Activated CD4-positive, alpha-beta T cell treated with anti-CD3 and anti-CD28 coated beads for 1 hour (primary cell): Measurements from ENCODE around the gene EFHC2.
"Not testable (repeated sequence)": the region's sequence is repeated elsewhere in the genome, so short reads cannot be mapped to it uniquely, and the experiment has no call there.

Experiments
- DNase-seq: peaks from one replicate; pipeline ENCODE4 v3.0.0-alpha.2; 2020

EFHC2 gene

DNA sequence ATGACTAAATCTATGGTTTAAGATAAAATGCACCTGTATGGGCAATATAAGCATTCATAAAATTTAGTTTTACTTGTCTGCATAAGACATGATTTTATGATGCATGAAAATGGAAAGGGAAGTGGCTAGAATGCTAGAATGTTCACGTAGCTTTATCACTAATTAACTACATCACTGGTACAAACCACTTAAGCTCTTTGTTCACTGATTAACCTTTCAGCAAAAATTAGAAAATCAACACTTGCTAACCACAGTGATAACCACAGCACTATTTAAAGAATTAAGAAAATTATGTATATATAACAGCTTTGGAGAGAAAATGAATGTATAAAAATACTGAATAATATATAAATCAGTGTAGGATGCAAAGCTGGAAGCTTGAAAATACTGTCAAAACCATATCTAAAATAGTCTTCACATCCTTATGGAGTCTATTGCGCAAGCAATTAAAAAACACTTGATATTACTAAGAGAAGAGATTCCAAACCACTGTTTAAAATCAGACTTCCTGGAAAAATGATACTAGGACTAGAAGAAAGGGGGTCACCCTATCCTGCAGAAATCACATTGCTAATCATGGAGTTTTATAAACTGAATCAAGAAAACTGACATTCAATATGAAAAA, 51.9 kb downstream of the EFHC2 start:
- DNase-seq: no peak

DNA sequence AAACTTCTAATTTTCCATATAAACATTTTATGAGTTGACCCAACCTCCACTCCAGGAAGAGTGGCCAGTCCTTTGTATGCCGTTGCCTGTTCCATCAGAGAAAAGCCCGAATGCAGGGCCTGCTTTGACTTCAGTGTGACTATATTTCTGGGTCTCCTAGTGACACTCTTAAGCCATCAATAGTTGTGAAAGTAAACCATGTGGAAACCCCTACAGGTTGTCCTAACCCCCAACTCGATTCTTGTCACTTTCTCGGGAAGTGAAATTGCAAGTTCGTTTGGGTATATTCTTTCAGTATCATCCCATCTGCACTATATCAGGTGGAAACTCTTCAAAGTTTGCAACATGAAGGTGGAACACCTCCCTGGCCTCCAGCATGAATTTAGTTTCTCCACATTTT, 52.8 kb downstream of the EFHC2 start:
- no peak for DNase-seq

DNA sequence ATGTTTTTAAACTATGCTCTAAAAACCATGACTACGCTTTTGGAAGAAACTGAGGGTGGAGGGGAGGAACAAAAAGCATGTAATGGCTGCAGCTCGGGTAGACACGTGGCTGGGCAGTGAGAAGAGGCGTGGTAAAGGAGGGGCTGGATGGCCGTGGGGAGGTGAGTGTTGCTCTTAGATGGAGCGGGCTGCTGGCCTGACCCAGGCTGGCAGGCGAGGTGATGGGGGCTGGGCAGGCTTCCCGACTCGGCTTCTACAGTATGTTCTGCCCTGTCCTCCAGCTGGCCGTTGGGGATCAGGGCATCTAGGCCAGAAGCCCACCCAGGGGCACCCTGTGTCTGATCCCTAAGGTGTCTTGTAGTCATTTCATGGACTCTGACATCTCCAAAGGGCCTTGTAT, 60.7 kb downstream of the EFHC2 start:
- DNase-seq: no peak

- DNase-seq: no peak
Observed at GRCh38 chrX:44280116-44280515, 63.4 kb downstream of the EFHC2 start.

DNA sequence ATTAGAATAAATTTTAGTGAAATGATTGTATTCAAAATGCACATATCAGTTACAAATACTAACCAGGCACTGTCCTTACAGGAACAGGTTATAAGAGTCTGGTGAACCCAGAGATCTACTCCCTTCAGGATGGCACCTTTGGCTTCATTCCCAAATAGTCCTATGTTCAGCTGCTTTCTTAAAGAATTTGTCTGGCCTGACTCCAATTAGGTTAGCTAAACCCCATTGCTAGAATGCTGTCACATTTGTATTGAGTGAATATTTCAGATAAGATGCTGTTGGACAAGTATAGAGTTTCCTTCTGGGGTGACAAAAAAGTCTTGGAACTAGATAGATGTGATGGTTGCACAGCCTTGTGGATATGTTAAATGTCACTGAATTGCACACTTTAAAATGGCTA, 69.4 kb downstream of the EFHC2 start:
- no peak for DNase-seq

DNA sequence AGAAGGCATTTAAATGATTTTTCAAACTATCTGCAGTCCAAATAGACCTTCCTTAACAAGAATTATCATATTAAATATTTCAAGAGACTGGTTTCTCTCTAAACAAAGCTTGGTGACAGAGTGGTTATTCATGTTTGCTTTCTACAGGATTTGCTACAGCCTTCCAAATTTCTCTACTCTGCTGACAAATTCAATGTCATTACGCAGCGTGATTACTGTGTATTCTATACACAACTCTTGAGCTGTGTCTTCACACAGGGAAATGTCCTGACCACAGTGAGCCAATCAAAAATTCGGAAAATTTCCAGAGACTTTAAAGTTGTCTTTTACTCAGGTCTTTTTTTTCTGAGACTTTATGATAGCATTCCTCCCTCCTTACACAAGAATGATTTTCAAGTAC, 75.6 kb downstream of the EFHC2 start:
- no peak for DNase-seq

- DNase-seq: no peak
Observed at GRCh38 chrX:44267116-44267515, 76.4 kb downstream of the EFHC2 start.

DNA sequence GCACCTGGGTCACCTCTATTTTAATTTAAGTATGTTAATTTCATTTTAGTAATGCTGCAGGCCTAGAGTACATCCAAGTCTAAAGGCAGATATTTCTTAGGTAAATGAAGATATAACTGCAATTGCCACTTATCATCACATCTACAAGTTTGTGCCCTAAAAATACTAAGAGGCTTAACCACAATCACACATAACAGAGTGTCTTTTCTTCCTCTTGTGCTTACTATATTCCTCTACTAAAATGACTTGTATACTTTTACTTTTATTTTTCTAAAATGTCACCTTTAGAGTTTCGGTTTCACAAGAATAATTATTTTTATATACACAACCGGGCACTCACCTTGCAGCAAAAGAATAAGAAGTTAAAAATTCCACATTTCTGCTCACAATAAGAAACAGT, 77.9 kb downstream of the EFHC2 start:
- DNase-seq: no peak

- no peak for DNase-seq
Observed at GRCh38 chrX:44264936-44265335, 78.5 kb downstream of the EFHC2 start.

DNA sequence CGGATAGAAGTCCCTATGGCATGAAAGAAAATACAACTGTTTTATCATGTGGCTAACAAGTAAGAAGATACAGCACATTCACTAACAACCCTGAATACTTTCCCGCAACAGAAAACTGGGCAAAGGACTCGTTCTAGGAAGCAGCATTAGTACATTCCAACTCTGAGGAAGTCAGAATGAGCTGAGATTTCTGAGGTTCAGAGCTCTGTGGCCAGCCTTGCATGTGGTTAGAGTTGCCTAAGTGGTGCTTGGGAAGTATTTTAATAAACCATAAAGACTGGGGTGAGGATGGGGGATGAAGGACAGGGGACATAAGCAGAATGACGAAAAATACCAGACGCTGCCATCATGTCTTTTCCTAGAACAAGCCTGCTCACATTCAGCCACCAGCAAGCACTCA, 82.2 kb downstream of the EFHC2 start:
- DNase-seq: no peak

GRCh38 chrX:44260609-44261008, 82.9 kb downstream of the EFHC2 start:
- no peak for DNase-seq

- not testable (repeated sequence) for DNase-seq
Observed at GRCh38 chrX:44255742-44256141, 87.7 kb downstream of the EFHC2 start.

- no peak for DNase-seq
Observed at GRCh38 chrX:44253575-44253942, 89.9 kb downstream of the EFHC2 start.

DNA sequence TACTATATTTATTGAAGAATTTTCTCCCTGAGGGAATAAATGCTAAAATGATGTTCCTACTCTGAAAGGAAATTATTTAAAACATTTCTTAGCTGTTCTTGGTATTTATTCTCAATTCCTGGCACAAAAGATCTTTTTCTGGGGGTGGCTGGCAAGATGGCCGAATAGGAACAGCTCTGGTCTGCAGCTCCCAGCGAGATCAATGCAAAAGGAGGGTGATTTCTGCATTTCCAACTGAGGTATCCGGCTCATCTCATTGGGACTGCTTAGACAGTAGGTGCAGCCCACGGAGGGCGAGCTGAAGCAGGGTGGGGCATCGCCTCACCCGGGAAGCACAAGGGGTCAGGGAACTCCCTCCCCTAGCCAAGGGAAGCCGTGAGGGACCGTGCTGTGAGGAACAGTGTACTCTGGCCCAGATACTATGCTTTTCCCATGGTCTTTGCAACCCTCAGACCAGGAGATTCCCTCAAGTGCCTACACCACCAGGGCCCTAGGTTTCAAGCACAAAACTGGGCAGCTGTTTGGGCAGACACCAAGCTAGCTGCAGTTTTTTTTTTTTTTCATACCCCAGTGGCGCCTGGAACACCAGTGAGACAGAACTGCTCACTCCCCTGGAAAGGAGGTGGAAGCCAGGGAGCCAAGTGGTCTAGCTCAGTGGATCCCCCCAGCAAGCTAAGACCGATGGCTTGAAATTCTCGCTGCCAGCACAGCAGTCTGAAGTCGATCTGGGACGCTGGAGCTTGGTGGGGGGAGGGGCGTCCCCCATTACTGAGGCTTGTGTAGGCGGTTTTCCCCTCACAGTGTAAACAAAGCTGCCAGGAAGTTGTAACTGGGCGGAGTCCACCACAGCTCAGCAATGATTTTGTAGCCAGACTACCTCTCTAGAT, 90.5 kb downstream of the EFHC2 start:
- peak; percentile 33 for DNase-seq

GRCh38 chrX:44247468-44247867, 96.0 kb downstream of the EFHC2 start:
- DNase-seq: no peak

GRCh38 chrX:44246826-44247225, 96.6 kb downstream of the EFHC2 start:
- DNase-seq: no peak

GRCh38 chrX:44245733-44246132, 97.7 kb downstream of the EFHC2 start:
- DNase-seq: peak; percentile 7

DNA sequence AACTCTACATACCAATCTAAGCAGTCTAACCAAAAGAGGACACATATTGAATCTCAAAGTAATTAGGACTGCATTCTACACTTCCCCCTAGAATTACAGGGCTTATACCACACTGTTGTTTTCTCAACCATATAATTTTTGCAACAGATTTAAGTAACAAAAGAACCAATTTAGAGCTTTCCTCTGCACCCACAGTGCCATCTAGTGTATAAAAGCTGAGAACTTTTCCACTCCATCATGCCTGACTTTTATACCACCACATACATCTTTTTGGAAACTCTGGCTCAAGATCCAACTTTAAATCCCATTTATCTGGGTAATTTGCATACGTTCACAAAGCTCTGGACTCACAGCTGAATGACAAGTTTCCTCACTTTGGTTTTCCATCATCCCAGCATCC, 99.5 kb downstream of the EFHC2 start:
- DNase-seq: no peak

- DNase-seq: no peak
Observed at GRCh38 chrX:44241546-44241945, 101.9 kb downstream of the EFHC2 start.

GRCh38 chrX:44240036-44240435, 103.4 kb downstream of the EFHC2 start:
- DNase-seq: no peak

- no peak for DNase-seq
Observed at GRCh38 chrX:44239036-44239435, 104.4 kb downstream of the EFHC2 start.

DNA sequence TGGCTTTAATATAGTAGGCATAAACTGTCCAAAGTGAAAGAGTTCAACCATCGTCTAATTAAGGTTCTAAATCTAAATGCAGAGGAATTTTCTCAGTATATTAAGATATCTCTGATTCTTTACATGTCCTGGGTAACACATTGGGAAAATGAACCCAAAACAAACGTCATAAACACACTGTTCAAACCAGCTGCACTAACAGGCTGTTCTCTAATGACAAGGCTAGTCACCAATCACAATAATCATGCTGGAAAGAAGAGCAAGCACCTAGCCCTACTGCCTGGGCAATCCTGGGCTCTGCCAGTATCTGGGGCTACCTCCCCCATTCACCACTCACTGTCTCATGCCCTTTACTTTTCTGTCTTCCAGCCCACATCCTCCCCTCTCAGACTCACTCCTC, 107.9 kb downstream of the EFHC2 start:
- no peak for DNase-seq

DNA sequence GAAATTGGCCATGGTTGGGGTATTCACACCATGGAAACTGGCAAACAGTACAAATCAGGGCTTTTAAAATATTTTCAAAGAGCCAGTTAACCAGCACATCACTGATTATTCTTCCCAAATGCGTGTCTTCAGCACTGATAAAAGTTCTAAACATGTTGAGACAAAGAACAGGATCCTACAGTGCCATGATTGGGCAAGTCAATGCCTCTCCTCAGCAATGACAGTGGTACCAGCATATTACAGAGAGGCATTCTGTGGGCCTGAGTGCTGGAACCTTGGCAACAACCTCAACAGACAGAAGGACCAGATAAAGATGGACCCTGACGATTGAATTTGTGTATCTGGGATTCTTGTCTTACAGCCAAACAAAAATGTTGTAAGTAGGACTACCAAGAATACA, 108.9 kb downstream of the EFHC2 start:
- no peak for DNase-seq

- no peak for DNase-seq
Observed at GRCh38 chrX:44234116-44234515, 109.4 kb downstream of the EFHC2 start.

DNA sequence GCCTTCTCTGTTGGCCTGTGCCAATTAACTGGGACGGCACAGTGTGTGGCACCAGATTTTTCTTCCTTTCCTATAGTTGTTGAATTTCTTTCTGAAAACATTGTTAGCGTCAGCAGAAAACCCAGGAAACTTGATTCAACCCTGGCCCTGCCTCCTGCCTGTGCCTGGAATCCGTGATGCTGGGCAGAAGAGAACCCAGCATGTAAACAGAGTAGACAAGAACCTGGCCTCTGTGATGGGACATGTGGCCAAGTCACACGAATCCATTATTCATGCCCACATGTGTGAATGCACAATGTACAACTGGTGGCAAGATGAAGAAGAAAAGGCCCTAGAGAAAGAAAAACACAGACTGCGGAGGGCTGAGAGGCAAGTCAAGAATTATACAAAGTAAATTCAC, 111.4 kb downstream of the EFHC2 start:
- DNase-seq: no peak
